NCI-H1694 (cell line): ENCODE results near the gene GMDS.

Source experiments
- DNase-seq: peaks from one replicate; lab custom pipeline; 2025; lab: John Stamatoyannopoulos, UW

Gene GMDS

GRCh38 chr6:1895721-1896120 is 349.7 kb downstream of the GMDS start:
- DNase-seq = no peak

- no peak for DNase-seq
These were observed 350.5 kb downstream of the GMDS start for GRCh38 chr6:1894954-1895353.

- DNase-seq = no peak
These were observed 351.8 kb downstream of the GMDS start for GRCh38 chr6:1893470-1894130.

- no peak for DNase-seq
These were observed 352.7 kb downstream of the GMDS start for GRCh38 chr6:1892716-1893115.

GRCh38 chr6:1890987-1891386 is 354.4 kb downstream of the GMDS start:
- DNase-seq = no peak

GRCh38 chr6:1890071-1890470 is 355.3 kb downstream of the GMDS start:
- no peak for DNase-seq

GRCh38 chr6:1885576-1886011 is 359.8 kb downstream of the GMDS start:
- no peak for DNase-seq

GRCh38 chr6:1884313-1884712 is 361.1 kb downstream of the GMDS start:
- no peak for DNase-seq

- no peak for DNase-seq
These were observed 367.1 kb downstream of the GMDS start for GRCh38 chr6:1878330-1878729.

- no peak for DNase-seq
These were observed 371.6 kb downstream of the GMDS start for GRCh38 chr6:1873781-1874180.

- peak; percentile 91 for DNase-seq
These were observed 372.7 kb downstream of the GMDS start for GRCh38 chr6:1872649-1873131.

- no peak for DNase-seq
These were observed 373.6 kb downstream of the GMDS start for GRCh38 chr6:1871724-1872315.

GRCh38 chr6:1870932-1871331 is 374.5 kb downstream of the GMDS start:
- DNase-seq = no peak

- no peak for DNase-seq
These were observed 375.2 kb downstream of the GMDS start for GRCh38 chr6:1870251-1870650.

- DNase-seq = no peak
These were observed 375.6 kb downstream of the GMDS start for GRCh38 chr6:1869769-1870168.

- DNase-seq = no peak
These were observed 376.1 kb downstream of the GMDS start for GRCh38 chr6:1869308-1869707.

- no peak for DNase-seq
These were observed 376.7 kb downstream of the GMDS start for GRCh38 chr6:1868561-1869261.

- DNase-seq = no peak
These were observed 378.2 kb downstream of the GMDS start for GRCh38 chr6:1867197-1867596.

- DNase-seq = no peak
These were observed 379.8 kb downstream of the GMDS start for GRCh38 chr6:1865585-1865984.

GRCh38 chr6:1864496-1864895 is 380.9 kb downstream of the GMDS start:
- no peak for DNase-seq

GRCh38 chr6:1862411-1862810 is 383.0 kb downstream of the GMDS start:
- DNase-seq = no peak

GRCh38 chr6:1860756-1861348 is 384.6 kb downstream of the GMDS start:
- DNase-seq = no peak

- DNase-seq = no peak
These were observed 386.5 kb downstream of the GMDS start for GRCh38 chr6:1858859-1859258.
